CD8-positive, alpha-beta memory T cell (primary cell): Measurements from ENCODE around the gene NEK10. TPM values are rescaled to one million over a fixed set of nuclear protein-coding genes. Genes with fewer than 3 reads are reported as not detected.

Experiments
- CTCF ChIA-PET: fragments of 350-600 bp; sonication (Branson Sonifier 250); formaldehyde crosslinking; loops from one replicate; lab custom pipeline; 2021; ENCODE audit warnings: antibody characterized with exemption; lab: Charles Lee
- POLR2A ChIA-PET: fragments of 350-600 bp; sonication (Branson Sonifier 250); formaldehyde crosslinking; loops from one replicate; lab custom pipeline; 2021; ENCODE audit warnings: antibody characterized with exemption; lab: Charles Lee
- DNase-seq, 5 donors: peaks; one replicate each; pipeline versions ENCODE4 v3.0.0 to v3.0.0-alpha.2; 2020 to 2022; ENCODE audit warnings: mixed read lengths in 1 of 5
- H3K27ac ChIP-seq: one replicate; pipeline ENCODE4 v1.7.0; 2013; ENCODE audit warnings: low read depth, mild to moderate bottlenecking, low read length, moderate library complexity
- H3K27me3 ChIP-seq: 2 replicates; pipeline ENCODE4 v1.7.0; 2013; ENCODE audit warnings: low read length, mild to moderate bottlenecking; ENCODE audit not compliant: insufficient read depth, poor library complexity, severe bottlenecking
- H3K36me3 ChIP-seq: 2 replicates; pipeline ENCODE4 v1.7.0; 2013; ENCODE audit warnings: mild to moderate bottlenecking, low read length, moderate library complexity; ENCODE audit not compliant: insufficient read depth
- H3K4me1 ChIP-seq: 2 replicates; pipeline ENCODE4 v1.7.0; 2013; ENCODE audit warnings: mild to moderate bottlenecking, low read length, moderate library complexity; ENCODE audit not compliant: insufficient read depth
- H3K4me3 ChIP-seq: 2 replicates; pipeline ENCODE4 v1.7.0; 2013; ENCODE audit warnings: mild to moderate bottlenecking, low read length
- H3K9me3 ChIP-seq: 2 replicates; pipeline ENCODE4 v1.7.0; 2013; ENCODE audit warnings: mild to moderate bottlenecking, low read length
- H3K27ac Mint-ChIP-seq, 8 donors: one replicate each; pipeline ENCODE4 v1.8.0; 2020 to 2021; ENCODE audit warnings: mixed read lengths in 8 of 8, mild to moderate bottlenecking in 6 of 8, inconsistent platforms in 3 of 8, moderate library complexity in 3 of 8
- H3K27me3 Mint-ChIP-seq, 2 donors: one replicate each; pipeline ENCODE4 v1.8.0; 2020 to 2021; ENCODE audit warnings: mixed read lengths in 2 of 2, mild to moderate bottlenecking in 1 of 2, moderate library complexity in 1 of 2
- H3K36me3 Mint-ChIP-seq, 3 donors: one replicate each; pipeline ENCODE4 v1.8.0; 2020 to 2021; ENCODE audit warnings: mixed read lengths in 3 of 3, inconsistent platforms in 1 of 3, mild to moderate bottlenecking in 1 of 3
- H3K4me1 Mint-ChIP-seq, 3 donors: one replicate each; pipeline ENCODE4 v1.8.0; 2020 to 2021; ENCODE audit warnings: mixed read lengths in 3 of 3, inconsistent platforms in 1 of 3, mild to moderate bottlenecking in 1 of 3
- H3K4me3 Mint-ChIP-seq, 7 donors: one replicate each; pipeline ENCODE4 v1.8.0; 2020 to 2021; ENCODE audit warnings: mixed read lengths in 7 of 7, mild to moderate bottlenecking in 6 of 7, moderate library complexity in 4 of 7, inconsistent platforms in 2 of 7
- H3K9me3 Mint-ChIP-seq, 5 donors: one replicate each; pipeline ENCODE4 v1.8.0; 2020 to 2022; ENCODE audit warnings: mixed read lengths in 5 of 5, mild to moderate bottlenecking in 3 of 5, moderate library complexity in 2 of 5, inconsistent platforms in 1 of 5
- polyA plus RNA-seq: library from polyadenylated mRNA; unstranded; fragments of 300-500 nt; fragmentation: Illumina TruSeq; gene quantifications from one replicate; pipeline ENCODE4 v1.2.3, GENCODE V29; 2021
- total RNA-seq, 2 experiments: library from RNA; stranded (reverse); gene quantifications; one replicate each; pipeline ENCODE4 v1.2.3, GENCODE V29; 2021

The NEK10 gene
- total and polyA plus RNA-seq, 3 experiments from 2014 or later, result 0.07 to 0.42 (median 0.24) TPM

GRCh38 chr3:27081992-27082607 is 287.1 kb downstream of the NEK10 start:
- ChIA-PET CTCF (interaction anchor here (1.5 kb wide), 1 partner anchor 54 kb away, joined by 3 read pairs; no protein-coding TSS in a partner anchor), POLR2A (no interaction called here)
- no peak for DNase-seq
- Histone ChIP-seq H3K27me3 (no peaks in the 10 kb centered on the region), H3K4me3 (no peak overlapping the region), H3K36me3 (no peaks in the 10 kb centered on the region), H3K27ac (no peak overlapping the region), H3K9me3 (no peaks in the 10 kb centered on the region), H3K4me1 (no peaks in the 10 kb centered on the region)
- H3K36me3 Mint-ChIP-seq, result no peaks in the 10 kb centered on the region
- H3K4me3 Mint-ChIP-seq, result no peak overlapping the region
- peaks cover 6 to 10% of the 10 kb centered on the region in 2 donors for H3K27me3 Mint-ChIP-seq
- no peak overlapping the region for H3K27ac Mint-ChIP-seq
- no peaks in the 10 kb centered on the region for H3K9me3 Mint-ChIP-seq
- H3K4me1 Mint-ChIP-seq, result no peaks in the 10 kb centered on the region

- Mint-ChIP-seq H3K27ac (no peak overlapping the region), H3K4me1 (no peaks in the 10 kb centered on the region), H3K36me3 (no peaks in the 10 kb centered on the region), H3K4me3 (no peak overlapping the region), H3K27me3 (peaks cover 8 to 11% of the 10 kb centered on the region in 2 donors), H3K9me3 (no peaks in the 10 kb centered on the region)
- no peaks in the 10 kb centered on the region for H3K36me3 ChIP-seq
- POLR2A ChIA-PET, result no interaction called here
- H3K27me3 ChIP-seq, result no peaks in the 10 kb centered on the region
- H3K27ac ChIP-seq, result no peak overlapping the region
- CTCF ChIA-PET, result interaction anchor here (1.5 kb wide), 1 partner anchor 55 kb away, joined by 3 read pairs; no protein-coding TSS in a partner anchor
- H3K4me3 ChIP-seq, result no peak overlapping the region
- H3K4me1 ChIP-seq, result no peaks in the 10 kb centered on the region
- no peak for DNase-seq
- no peaks in the 10 kb centered on the region for H3K9me3 ChIP-seq
Measured at GRCh38 chr3:27081566-27081965, 287.6 kb downstream of the NEK10 start.

- H3K4me1 Mint-ChIP-seq, result no peaks in the 10 kb centered on the region
- ChIA-PET CTCF (no interaction called here), POLR2A (no interaction called here)
- DNase-seq, result no peak
- no peak overlapping the region for H3K4me3 Mint-ChIP-seq
- Histone ChIP-seq H3K9me3 (no peaks in the 10 kb centered on the region), H3K36me3 (no peaks in the 10 kb centered on the region), H3K27ac (no peak overlapping the region), H3K4me1 (no peaks in the 10 kb centered on the region), H3K4me3 (no peak overlapping the region), H3K27me3 (no peaks in the 10 kb centered on the region)
- peaks cover 4 to 10% of the 10 kb centered on the region in 2 donors for H3K27me3 Mint-ChIP-seq
- H3K27ac Mint-ChIP-seq, result no peak overlapping the region
- no peaks in the 10 kb centered on the region for H3K9me3 Mint-ChIP-seq
- H3K36me3 Mint-ChIP-seq, result no peaks in the 10 kb centered on the region
Measured at GRCh38 chr3:27080258-27080525, 289.0 kb downstream of the NEK10 start.

- Histone ChIP-seq H3K27me3 (no peaks in the 10 kb centered on the region), H3K9me3 (no peaks in the 10 kb centered on the region), H3K36me3 (no peaks in the 10 kb centered on the region), H3K4me1 (no peaks in the 10 kb centered on the region), H3K27ac (no peak overlapping the region), H3K4me3 (no peak overlapping the region)
- no peaks in the 10 kb centered on the region for H3K36me3 Mint-ChIP-seq
- CTCF ChIA-PET, result no interaction called here
- H3K9me3 Mint-ChIP-seq, result no peaks in the 10 kb centered on the region
- no peak for DNase-seq
- POLR2A ChIA-PET, result no interaction called here
- H3K4me1 Mint-ChIP-seq, result no peaks in the 10 kb centered on the region
- H3K27me3 Mint-ChIP-seq, result peaks cover 4 to 13% of the 10 kb centered on the region in 2 donors
- no peak overlapping the region for H3K4me3 Mint-ChIP-seq
- H3K27ac Mint-ChIP-seq, result no peak overlapping the region
Measured at GRCh38 chr3:27079427-27080257, 289.5 kb downstream of the NEK10 start.

- no peaks in the 10 kb centered on the region for H3K36me3 ChIP-seq
- Mint-ChIP-seq H3K27ac (no peak overlapping the region), H3K4me3 (no peak overlapping the region), H3K36me3 (no peaks in the 10 kb centered on the region), H3K27me3 (peaks cover 4 to 16% of the 10 kb centered on the region in 2 donors), H3K4me1 (no peaks in the 10 kb centered on the region), H3K9me3 (no peaks in the 10 kb centered on the region)
- no peak overlapping the region for H3K4me3 ChIP-seq
- no peaks in the 10 kb centered on the region for H3K4me1 ChIP-seq
- H3K27me3 ChIP-seq, result no peaks in the 10 kb centered on the region
- H3K27ac ChIP-seq, result no peak overlapping the region
- ChIA-PET POLR2A (no interaction called here), CTCF (no interaction called here)
- H3K9me3 ChIP-seq, result no peaks in the 10 kb centered on the region
- DNase-seq, result no peak
Measured at GRCh38 chr3:27078246-27078913, 290.8 kb downstream of the NEK10 start.

- Mint-ChIP-seq H3K36me3 (no peaks in the 10 kb centered on the region), H3K27ac (no peak overlapping the region), H3K27me3 (peaks cover 4 to 16% of the 10 kb centered on the region in 2 donors), H3K4me1 (no peaks in the 10 kb centered on the region), H3K4me3 (no peak overlapping the region), H3K9me3 (no peaks in the 10 kb centered on the region)
- DNase-seq, result no peak
- no peak overlapping the region for H3K27ac ChIP-seq
- ChIA-PET POLR2A (no interaction called here), CTCF (no interaction called here)
- H3K36me3 ChIP-seq, result no peaks in the 10 kb centered on the region
- H3K27me3 ChIP-seq, result no peaks in the 10 kb centered on the region
- no peaks in the 10 kb centered on the region for H3K9me3 ChIP-seq
- H3K4me3 ChIP-seq, result no peak overlapping the region
- no peaks in the 10 kb centered on the region for H3K4me1 ChIP-seq
Measured at GRCh38 chr3:27076815-27077630, 292.2 kb downstream of the NEK10 start.

GRCh38 chr3:27074914-27075313 is 294.3 kb downstream of the NEK10 start:
- Mint-ChIP-seq H3K27ac (no peak overlapping the region), H3K4me1 (no peaks in the 10 kb centered on the region), H3K9me3 (no peaks in the 10 kb centered on the region), H3K4me3 (no peak overlapping the region), H3K27me3 (peaks cover 3 to 15% of the 10 kb centered on the region in 2 donors), H3K36me3 (no peaks in the 10 kb centered on the region)
- Histone ChIP-seq H3K36me3 (no peaks in the 10 kb centered on the region), H3K4me1 (no peaks in the 10 kb centered on the region), H3K9me3 (no peaks in the 10 kb centered on the region), H3K4me3 (no peak overlapping the region), H3K27ac (no peak overlapping the region), H3K27me3 (no peaks in the 10 kb centered on the region)
- ChIA-PET POLR2A (no interaction called here), CTCF (no interaction called here)
- no peak for DNase-seq
